T-helper 1 cell treated with Interleukin-12 subunit alpha and Interleukin-12 subunit beta and Interleukin-4 antibody, amounts not matched to agents 30 μg/mL and 1 μg/mL, for 36 hours (primary cell): ENCODE measurements around the gene FLRT1.

Experiments
- H3K27ac Mint-ChIP-seq: one replicate; pipeline ENCODE4 v1.8.0; 2021; ENCODE audit warnings: mild to moderate bottlenecking, mixed read lengths
- H3K27me3 Mint-ChIP-seq: one replicate; pipeline ENCODE4 v1.8.0; 2021; ENCODE audit warnings: low read depth, mixed read lengths
- H3K36me3 Mint-ChIP-seq: one replicate; pipeline ENCODE4 v1.8.0; 2021; ENCODE audit warnings: low read depth, mixed read lengths
- H3K4me1 Mint-ChIP-seq: one replicate; pipeline ENCODE4 v1.8.0; 2021; ENCODE audit warnings: low read depth, mixed read lengths
- H3K4me3 Mint-ChIP-seq: one replicate; pipeline ENCODE4 v1.8.0; 2021; ENCODE audit warnings: mild to moderate bottlenecking, moderate library complexity, mixed read lengths
- H3K9me3 Mint-ChIP-seq: one replicate; pipeline ENCODE4 v1.8.0; 2021; ENCODE audit warnings: mixed read lengths

Gene FLRT1

DNA sequence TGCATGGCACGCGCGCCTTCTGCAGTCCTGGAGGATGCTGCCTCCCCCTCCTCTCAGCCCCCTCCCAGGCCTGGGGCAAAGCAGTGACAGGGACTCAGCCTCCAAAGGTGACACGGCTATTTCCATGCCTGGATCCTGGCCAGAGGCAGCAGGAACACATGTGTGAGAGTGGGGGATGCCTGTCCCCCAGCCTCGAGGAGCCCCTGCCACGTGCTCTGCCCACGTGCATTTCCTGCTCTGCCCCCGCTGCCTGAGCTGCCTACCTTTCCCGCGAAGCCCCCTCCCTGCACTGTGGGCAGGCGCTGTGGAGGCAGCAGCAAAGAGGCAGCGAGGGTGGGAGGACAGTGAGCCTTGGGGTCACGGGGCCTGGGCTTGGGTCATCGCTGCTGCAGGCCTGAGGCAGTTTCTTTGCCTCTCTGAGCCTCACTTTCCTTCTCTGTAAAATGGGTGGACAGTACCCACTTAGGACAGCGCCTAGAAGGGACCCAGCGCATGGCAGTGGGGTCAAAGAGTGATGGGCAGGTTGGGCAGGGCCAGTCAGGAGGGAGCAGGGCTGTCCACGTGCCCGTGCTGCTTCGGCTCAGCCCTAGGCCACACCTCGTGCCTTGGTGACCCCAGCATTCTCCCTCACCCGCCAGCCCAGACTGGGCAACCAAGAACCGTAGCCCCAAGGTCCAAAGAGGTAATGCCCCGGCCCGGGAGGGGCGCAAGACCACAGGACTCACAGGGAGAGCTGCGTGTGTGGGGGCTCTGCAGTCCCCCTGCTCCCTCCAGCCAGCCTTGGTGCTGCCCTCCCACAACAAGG is 48.6 kb downstream of the FLRT1 start:
- H3K27ac Mint-ChIP-seq, result no peak overlapping the region
- no peaks in the 10 kb centered on the region for H3K27me3 Mint-ChIP-seq
- no peaks in the 10 kb centered on the region for H3K36me3 Mint-ChIP-seq
- H3K4me3 Mint-ChIP-seq, result no peak overlapping the region
- H3K9me3 Mint-ChIP-seq, result no peaks in the 10 kb centered on the region
- no peaks in the 10 kb centered on the region for H3K4me1 Mint-ChIP-seq

DNA sequence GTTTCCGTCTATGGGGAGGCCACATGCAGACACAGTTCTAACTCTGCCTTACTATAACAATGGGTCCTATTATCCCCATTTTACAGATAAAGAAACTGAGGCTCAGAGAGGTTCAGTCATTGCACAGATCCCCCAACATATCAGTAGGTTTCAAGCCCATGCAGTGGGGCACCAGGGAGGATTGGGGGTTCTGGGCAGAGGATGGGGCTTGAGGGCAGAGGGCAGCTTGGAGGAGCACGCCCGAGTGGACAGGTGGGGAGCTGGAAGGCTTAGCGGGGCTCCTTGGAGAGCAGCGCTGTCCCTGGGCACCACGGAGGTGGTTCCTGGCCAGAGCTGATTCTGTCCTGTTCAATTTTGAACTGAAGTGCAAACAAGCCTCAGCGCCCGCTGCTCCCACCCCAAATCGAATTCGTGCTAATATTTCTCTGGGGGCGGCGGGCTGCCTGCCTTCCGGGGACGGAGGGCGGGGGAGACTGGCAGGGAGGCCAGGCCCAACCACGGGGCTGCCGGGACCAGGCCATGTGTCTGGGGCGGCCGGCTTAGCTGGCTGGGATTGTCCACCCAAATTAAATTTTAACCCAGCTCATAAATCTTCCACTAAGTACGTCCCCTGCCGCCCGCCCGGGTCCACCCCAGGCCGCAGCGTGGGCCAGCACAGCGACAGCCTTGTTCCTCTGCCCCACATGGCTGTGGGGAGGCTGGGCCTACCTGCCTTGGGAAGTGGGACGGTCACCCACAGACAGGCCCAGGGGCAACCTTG is 49.4 kb downstream of the FLRT1 start:
- Mint-ChIP-seq H3K36me3 (no peaks in the 10 kb centered on the region), H3K4me3 (no peak overlapping the region), H3K9me3 (no peaks in the 10 kb centered on the region), H3K27me3 (no peaks in the 10 kb centered on the region), H3K4me1 (no peaks in the 10 kb centered on the region), H3K27ac (no peak overlapping the region)
